Measurements from ENCODE around the gene PHLDB2.

GRCh38 chr3:111972891-111973290 lies 113.8 kb downstream of the PHLDB2 start:
- TF ChIP-seq CTCF (conservative IDR thresholded peaks at IDR 0.05; ENCODE audit: low read depth, low read length) = no peak
- TF ChIP-seq RCOR1 (IDR thresholded peaks at IDR 0.05; ENCODE audit: insufficient replicate concordance, low read length) = no peak
- no peak for TF ChIP-seq SMC3 (IDR thresholded peaks at IDR 0.05; ENCODE audit: low read depth, low read length)
- no peak for TF ChIP-seq USF2 (IDR thresholded peaks at IDR 0.05; ENCODE audit: low read depth, low read length)

Data from IMR-90 (cell line).